ENCODE measurements around the gene MEIKIN.

The MEIKIN gene

GRCh38 chr5:131818001-131818724, 127.3 kb downstream of the MEIKIN start:
- Mint-ChIP-seq H3K4me1 (peaks cover 7% of the 10 kb centered on the region), H3K9me3 (no peaks in the 10 kb centered on the region), H3K27me3 (no peaks in the 10 kb centered on the region), H3K4me3 (no peak overlapping the region), H3K27ac (no peak overlapping the region)
- ATAC-seq: no peak
- no peak for DNase-seq

GRCh38 chr5:131814990-131815389, 130.5 kb downstream of the MEIKIN start:
- ATAC-seq: no peak
- no peak for DNase-seq
- Mint-ChIP-seq H3K4me3 (no peak overlapping the region), H3K9me3 (no peaks in the 10 kb centered on the region), H3K4me1 (peaks cover 7% of the 10 kb centered on the region), H3K27me3 (no peaks in the 10 kb centered on the region), H3K27ac (no peak overlapping the region)

DNA sequence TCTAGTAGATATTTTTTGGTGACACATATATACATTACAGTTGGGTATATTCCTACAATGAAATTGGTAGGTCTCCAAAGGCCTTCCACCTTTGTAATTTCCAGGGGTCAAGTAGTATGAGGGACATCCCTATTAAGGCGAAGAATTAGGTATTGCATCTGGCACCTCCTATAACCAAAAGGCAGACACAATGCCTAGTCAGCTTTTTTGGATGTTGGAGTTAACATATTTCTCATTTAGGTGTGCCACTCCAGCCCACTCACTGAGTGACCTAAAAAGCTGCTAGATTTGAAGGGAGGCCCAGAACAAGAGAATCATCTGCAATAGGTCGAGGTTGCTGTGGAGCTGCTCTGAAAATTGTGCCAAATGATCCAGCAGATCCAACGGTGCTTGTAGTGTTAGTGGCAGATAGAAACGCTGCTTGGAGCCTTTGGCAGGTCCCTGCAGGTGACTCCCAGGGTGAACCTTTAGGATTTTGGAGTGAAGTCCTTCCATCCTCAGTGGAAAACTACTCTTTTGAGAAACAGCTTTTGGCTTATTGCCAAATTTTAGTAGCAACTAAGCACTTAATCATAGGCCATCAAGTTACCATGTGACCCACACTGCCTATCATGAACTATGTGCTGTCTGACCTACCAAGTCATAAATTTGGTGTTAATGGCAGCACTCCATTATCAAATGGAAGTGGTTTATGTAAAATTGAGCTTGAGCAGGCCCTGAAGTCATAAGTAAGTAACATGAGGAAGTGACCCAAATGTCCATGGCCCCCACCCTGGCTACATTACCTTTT, 132.9 kb downstream of the MEIKIN start:
- H3K9me3 Mint-ChIP-seq: no peaks in the 10 kb centered on the region
- H3K4me1 Mint-ChIP-seq: peaks cover under 1% of the 10 kb centered on the region
- H3K27me3 Mint-ChIP-seq: no peaks in the 10 kb centered on the region
- ATAC-seq (no peak), DNase-seq (no peak)
- H3K27ac Mint-ChIP-seq: peak overlapping the region in 1 of 2 donors; percentile 31
- H3K4me3 Mint-ChIP-seq: no peak overlapping the region

GRCh38 chr5:131810510-131811249, 134.8 kb downstream of the MEIKIN start:
- Mint-ChIP-seq H3K4me3 (no peak overlapping the region), H3K4me1 (no peaks in the 10 kb centered on the region), H3K27ac (no peak overlapping the region), H3K9me3 (no peaks in the 10 kb centered on the region), H3K27me3 (no peaks in the 10 kb centered on the region)
- DNase-seq: no peak
- no peak for ATAC-seq

DNA sequence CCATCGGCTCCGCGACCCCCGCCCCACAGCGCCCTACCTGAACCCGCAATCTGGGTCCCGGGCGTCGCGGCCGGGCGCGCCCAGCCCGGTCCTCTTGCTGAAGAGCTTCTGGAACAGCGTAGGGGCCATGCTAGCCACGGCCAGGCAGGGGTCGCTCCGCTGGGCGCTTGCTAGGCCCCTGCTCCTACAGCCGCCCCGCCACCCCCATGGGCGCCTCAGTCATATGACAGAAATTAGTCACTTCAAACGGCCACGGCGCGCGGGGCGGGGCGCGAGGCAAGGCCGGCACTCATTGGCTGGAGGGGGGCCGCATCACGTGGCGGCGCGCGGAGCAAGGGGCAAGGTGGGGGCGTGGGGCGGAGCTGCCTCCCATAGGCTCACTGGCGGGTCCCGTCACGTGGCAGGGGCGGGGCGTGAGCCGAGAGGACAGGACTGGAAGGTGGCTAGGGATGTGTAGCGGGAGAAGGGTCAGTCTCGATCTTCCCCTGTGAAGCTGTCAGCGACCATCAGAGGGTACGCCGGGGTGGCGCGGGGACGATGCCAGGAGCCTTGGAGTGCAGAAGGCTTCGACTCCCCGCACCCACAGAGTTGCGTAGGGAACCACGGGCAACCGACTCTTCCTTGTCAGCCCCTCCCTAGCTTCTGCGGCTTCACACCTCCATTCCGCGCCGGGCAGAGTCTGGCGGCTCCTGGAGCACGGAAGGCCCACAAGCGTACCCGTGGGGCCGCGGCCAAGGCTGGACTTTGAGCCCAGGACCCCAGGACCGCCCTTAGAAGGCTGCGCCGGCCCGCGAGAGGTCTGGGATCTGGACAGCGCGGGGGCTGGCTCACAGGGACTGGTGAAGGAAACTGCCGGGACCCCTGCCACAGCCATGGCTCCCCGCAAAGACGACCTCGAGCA, 148.4 kb downstream of the MEIKIN start, which contains the start of gene FNIP1:
FNIP1 (minus strand) TSS at position 225 of the 901 bp plus-strand sequence; CDS start at position 129, 96 bp downstream.
- peak; percentile 96 for ATAC-seq

DNA sequence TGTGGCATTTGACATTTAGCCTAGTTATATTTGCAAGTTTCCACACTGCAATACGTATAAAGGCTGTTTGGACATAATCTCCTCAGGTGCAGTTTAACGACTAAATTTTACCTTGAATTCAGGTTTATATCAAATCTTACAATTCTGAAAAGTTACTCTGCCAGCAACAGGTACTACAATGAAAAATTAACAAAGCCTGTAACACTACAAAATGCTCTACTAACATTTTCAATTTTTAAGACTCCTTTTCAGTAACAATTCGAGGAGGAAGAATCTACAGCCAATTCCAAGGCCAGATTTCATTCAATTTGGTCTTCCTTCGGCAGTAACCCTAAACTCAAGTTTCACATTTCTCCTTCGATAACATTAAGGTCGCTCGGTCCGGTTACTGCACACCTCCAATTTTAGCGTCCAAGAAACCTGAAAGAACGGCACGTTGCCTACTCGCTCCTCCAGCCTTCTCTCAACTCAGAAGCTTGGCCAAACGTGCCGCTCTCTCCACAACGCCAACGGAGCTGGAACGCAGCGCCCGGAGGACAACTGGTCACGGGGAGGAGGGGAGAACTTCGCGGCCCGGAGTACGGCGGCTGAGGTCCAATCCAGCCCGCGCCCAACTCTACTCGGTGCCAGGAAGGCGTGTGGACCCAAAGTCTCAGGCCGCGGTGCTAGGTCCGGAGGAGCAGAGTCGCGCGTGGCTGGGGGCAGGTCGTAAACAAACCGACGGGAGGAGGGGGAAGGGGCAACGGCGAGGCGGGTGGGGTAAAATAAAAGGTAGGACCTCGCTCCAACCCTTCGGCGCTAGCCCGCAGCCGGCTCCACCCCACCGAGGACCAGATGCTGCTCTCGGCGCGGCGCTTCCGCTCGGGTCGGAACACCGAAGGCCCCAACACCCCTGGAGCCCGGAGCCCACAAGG, 149.3 kb downstream of the MEIKIN start:
- Mint-ChIP-seq H3K27me3 (no peaks in the 10 kb centered on the region), H3K9me3 (no peaks in the 10 kb centered on the region), H3K4me1 (peaks cover 18% of the 10 kb centered on the region), H3K4me3 (peak overlapping the region; percentile 94 to 96), H3K27ac (peak overlapping the region; percentile 95 to 99)
- DNase-seq: no peak
- peak; percentile 41 for ATAC-seq

More for the DNA sequence above, 148.4 kb downstream of the MEIKIN start, which contains the start of gene FNIP1:
- H3K27me3 Mint-ChIP-seq: no peaks in the 10 kb centered on the region
- H3K4me3 Mint-ChIP-seq: peak within 1 kb of the TSS; percentile 94 to 96
- peak; percentile 98 to 99 for DNase-seq
- no peaks in the 10 kb centered on the region for H3K9me3 Mint-ChIP-seq
- peak within 1 kb of the TSS; percentile 95 to 99 for H3K27ac Mint-ChIP-seq
- peaks cover 14% of the 10 kb centered on the region for H3K4me1 Mint-ChIP-seq

DNA sequence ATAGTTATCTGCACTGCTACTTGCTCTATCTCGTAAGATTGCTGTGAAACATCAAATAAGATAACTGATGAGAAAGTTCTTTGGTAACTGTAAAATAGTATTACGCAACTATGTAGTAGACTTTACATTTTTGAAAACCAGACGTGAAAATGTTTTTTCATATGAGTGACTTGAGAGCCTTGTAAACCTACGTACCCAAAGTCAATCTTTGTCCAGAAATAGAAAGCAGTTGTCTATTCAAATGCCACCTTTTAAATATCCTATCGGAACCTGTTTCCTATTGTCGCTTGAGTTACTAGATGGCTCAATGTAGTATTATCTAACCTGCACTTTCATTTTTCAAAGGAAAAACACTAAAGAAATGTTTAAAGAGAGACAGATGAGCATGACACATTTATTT, 150.2 kb downstream of the MEIKIN start:
- Mint-ChIP-seq H3K27me3 (no peaks in the 10 kb centered on the region), H3K9me3 (no peaks in the 10 kb centered on the region), H3K4me1 (peaks cover 26% of the 10 kb centered on the region), H3K27ac (peak overlapping the region in 1 of 2 donors; percentile 92), H3K4me3 (peak overlapping the region; percentile 94 to 96)
- ATAC-seq (no peak), DNase-seq (no peak)

DNA sequence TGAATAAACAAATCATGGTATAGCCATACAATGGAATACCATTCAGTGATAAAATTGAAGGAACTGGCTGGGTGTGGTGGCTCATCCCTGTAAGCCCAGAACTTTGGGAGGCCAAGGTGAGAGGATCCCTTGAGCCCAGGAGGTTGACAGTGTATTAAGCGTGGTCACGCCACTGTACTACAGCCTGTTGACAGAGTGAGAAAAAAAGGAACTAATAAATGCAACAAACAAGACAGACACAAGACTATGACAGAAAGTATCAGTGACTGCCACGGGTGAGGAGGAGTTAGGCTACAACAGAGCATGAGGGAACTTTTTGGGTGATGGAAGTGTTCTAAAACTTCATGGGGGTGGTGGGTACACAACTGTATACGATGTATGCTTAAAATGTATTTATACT, 150.9 kb downstream of the MEIKIN start:
- Mint-ChIP-seq H3K27ac (peak overlapping the region in 1 of 2 donors; percentile 20), H3K9me3 (no peaks in the 10 kb centered on the region), H3K27me3 (no peaks in the 10 kb centered on the region), H3K4me1 (peaks cover 26% of the 10 kb centered on the region), H3K4me3 (peak overlapping the region; percentile 27 to 42)
- ATAC-seq (no peak), DNase-seq (no peak)

- Mint-ChIP-seq H3K27me3 (no peaks in the 10 kb centered on the region), H3K9me3 (no peaks in the 10 kb centered on the region), H3K4me1 (peaks cover 29% of the 10 kb centered on the region), H3K4me3 (no peak overlapping the region), H3K27ac (no peak overlapping the region)
- DNase-seq: no peak
- no peak for ATAC-seq
Measured at GRCh38 chr5:131792896-131793295, 152.6 kb downstream of the MEIKIN start.

GRCh38 chr5:131791866-131792265, 153.6 kb downstream of the MEIKIN start:
- H3K4me1 Mint-ChIP-seq: peaks cover 33% of the 10 kb centered on the region
- no peak for ATAC-seq
- no peak for DNase-seq
- H3K4me3 Mint-ChIP-seq: no peak overlapping the region
- H3K27ac Mint-ChIP-seq: no peak overlapping the region
- no peaks in the 10 kb centered on the region for H3K27me3 Mint-ChIP-seq
- H3K9me3 Mint-ChIP-seq: no peaks in the 10 kb centered on the region

- Mint-ChIP-seq H3K4me1 (peaks cover 32% of the 10 kb centered on the region), H3K4me3 (no peak overlapping the region), H3K27me3 (no peaks in the 10 kb centered on the region), H3K9me3 (no peaks in the 10 kb centered on the region), H3K27ac (no peak overlapping the region)
- ATAC-seq (no peak), DNase-seq (no peak)
Measured at GRCh38 chr5:131790550-131790949, 154.9 kb downstream of the MEIKIN start.

DNA sequence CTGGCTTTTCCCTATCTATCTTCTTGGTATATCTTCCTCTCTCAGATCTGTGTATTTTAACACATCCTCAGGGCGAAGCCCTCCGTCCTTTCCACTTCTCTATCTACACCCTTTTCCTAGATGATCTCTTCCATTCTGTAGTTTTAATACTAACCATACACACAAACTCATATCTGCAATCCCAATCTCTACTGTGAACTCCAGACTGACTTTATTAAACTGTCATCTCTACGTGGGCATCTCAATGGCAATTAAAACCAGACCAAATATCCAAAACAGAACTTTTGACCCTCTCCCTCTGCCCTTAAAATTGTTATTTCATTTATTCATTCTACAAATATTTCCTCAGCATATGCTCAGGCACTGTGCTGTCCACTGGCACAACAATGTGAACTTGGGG, 155.7 kb downstream of the MEIKIN start:
- Mint-ChIP-seq H3K27me3 (no peaks in the 10 kb centered on the region), H3K4me1 (peaks cover 24% of the 10 kb centered on the region), H3K9me3 (no peaks in the 10 kb centered on the region), H3K27ac (no peak overlapping the region), H3K4me3 (no peak overlapping the region)
- DNase-seq (no peak), ATAC-seq (no peak)

DNA sequence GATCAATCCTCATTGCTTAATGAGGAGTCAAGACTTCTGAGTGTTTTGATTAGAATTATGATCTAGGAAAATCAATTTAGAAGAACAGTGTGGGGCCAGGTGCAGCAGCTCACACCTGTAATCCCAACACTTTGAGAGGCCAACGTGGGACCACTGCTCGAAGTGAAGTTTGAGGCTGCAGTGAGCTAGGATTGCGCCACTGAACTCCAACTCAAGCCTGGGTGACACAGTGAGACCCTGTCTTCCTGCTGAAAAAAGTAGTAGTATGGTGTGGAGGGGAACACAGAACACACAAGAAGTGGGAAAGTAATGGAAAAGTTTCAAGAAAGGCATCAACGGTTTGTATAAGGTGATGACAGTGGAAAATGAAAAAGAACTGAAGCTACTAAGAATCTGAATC, 157.7 kb downstream of the MEIKIN start:
- Mint-ChIP-seq H3K4me1 (peaks cover 31% of the 10 kb centered on the region), H3K9me3 (no peaks in the 10 kb centered on the region), H3K4me3 (no peak overlapping the region), H3K27ac (no peak overlapping the region), H3K27me3 (no peaks in the 10 kb centered on the region)
- ATAC-seq (no peak), DNase-seq (no peak)

Data from stimulated activated naive CD8-positive, alpha-beta T cell treated with anti-CD3 and anti-CD28 coated beads, Interleukin-15, amount 100 ng/mL, for 72 hours (primary cell).